Hair follicular keratinocyte (primary cell): ENCODE data around the gene PIP4K2C. TPM values are rescaled to one million over a fixed set of nuclear protein-coding genes. Genes with fewer than 3 reads are reported as not detected.

Experiments
- total RNA-seq: library from RNA; depleted of rRNA; stranded (reverse); fragments of >200 nt; gene quantifications from 2 replicates; pipeline ENCODE4 v1.2.3, GENCODE V29; 2015

Gene PIP4K2C
- total RNA-seq = 57.7 and 73.4 TPM in 2 replicates

GRCh38 chr12:57590864-57591781 lies at the start of gene PIP4K2C:
Gene PIP4K2C, plus strand, starts transcription at chr12:57591192. Its CDS starts 98 bp downstream, at chr12:57591290.

GRCh38 chr12:57546438-57547287 lies 44.3 kb upstream of the PIP4K2C start, which contains the start of gene DCTN2:
Gene DCTN2, minus strand, starts transcription at chr12:57547192. Its CDS starts 129 bp downstream, at chr12:57547063.

GRCh38 chr12:57549909-57550640 lies 40.9 kb upstream of the PIP4K2C start, which contains the start of gene KIF5A:
Gene KIF5A, plus strand, starts transcription at chr12:57550044. Its CDS starts 228 bp downstream, at chr12:57550272.

GRCh38 chr12:57604454-57604991 lies 13.5 kb downstream of the PIP4K2C start, which contains the start of gene DTX3:
Gene DTX3, plus strand, starts transcription at chr12:57604824. Its CDS starts 1,694 bp downstream, at chr12:57606518.

GRCh38 chr12:57611108-57611826 lies 20.3 kb downstream of the PIP4K2C start, which contains the start of gene ARHGEF25:
Gene ARHGEF25, plus strand, starts transcription at chr12:57611435. Its CDS starts 460 bp downstream, at chr12:57611895.

GRCh38 chr12:57632958-57633840 lies 42.2 kb downstream of the PIP4K2C start, which contains the start of gene B4GALNT1:
Gene B4GALNT1, minus strand, starts transcription at chr12:57633201. Its CDS starts 1,069 bp downstream, at chr12:57632132.

Other genes starting within 250 kb of the PIP4K2C start
- 13.9 and 20.1 TPM in 2 replicates for gene R3HDM2, start 160.1 kb upstream of the PIP4K2C start, total RNA-seq
- gene INHBC, start 156.4 kb upstream of the PIP4K2C start, total RNA-seq = not detected in 2 replicates
- 0.70 TPM in 1 of 2 replicates, not detected in the other for gene INHBE, start 135.9 kb upstream of the PIP4K2C start, total RNA-seq
- gene GLI1, start 131.4 kb upstream of the PIP4K2C start, total RNA-seq = 0.57 and 3.4 TPM in 2 replicates
- gene ARHGAP9, start 111.3 kb upstream of the PIP4K2C start, total RNA-seq = not detected in 2 replicates
- gene MARS1, start 103.1 kb upstream of the PIP4K2C start, total RNA-seq = 135 and 151 TPM in 2 replicates
- gene DDIT3, start 70.7 kb upstream of the PIP4K2C start, total RNA-seq = 18.9 and 54.0 TPM in 2 replicates
- 2.7 and 3.3 TPM in 2 replicates for gene MBD6, start 68.4 kb upstream of the PIP4K2C start, total RNA-seq
- 175 and 190 TPM in 2 replicates for gene DCTN2, start 44.0 kb upstream of the PIP4K2C start, total RNA-seq
- gene KIF5A, start 41.1 kb upstream of the PIP4K2C start, total RNA-seq = 0.08 and 0.19 TPM in 2 replicates
- 5.7 and 11.7 TPM in 2 replicates for gene DTX3, start 13.6 kb downstream of the PIP4K2C start, total RNA-seq
- gene ARHGEF25, start 20.2 kb downstream of the PIP4K2C start, total RNA-seq = 0.76 and 2.0 TPM in 2 replicates
- 0.34 and 1.2 TPM in 2 replicates for gene B4GALNT1, start 42.0 kb downstream of the PIP4K2C start, total RNA-seq
- gene OS9, start 102.9 kb downstream of the PIP4K2C start, total RNA-seq = 137 and 149 TPM in 2 replicates
- 0.80 and 0.94 TPM in 2 replicates for gene AGAP2, start 147.6 kb downstream of the PIP4K2C start, total RNA-seq
- gene TSPAN31, start 153.8 kb downstream of the PIP4K2C start, total RNA-seq = 54.4 and 65.6 TPM in 2 replicates
- 102 and 145 TPM in 2 replicates for gene CDK4, start 161.1 kb downstream of the PIP4K2C start, total RNA-seq
- gene MARCHF9, start 163.9 kb downstream of the PIP4K2C start, total RNA-seq = 6.1 and 9.1 TPM in 2 replicates
- 92.0 and 93.4 TPM in 2 replicates for gene CYP27B1, start 175.9 kb downstream of the PIP4K2C start, total RNA-seq
- gene METTL1, start 180.9 kb downstream of the PIP4K2C start, total RNA-seq = 11.6 and 13.9 TPM in 2 replicates
- 4.9 and 5.2 TPM in 2 replicates for gene EEF1AKMT3, start 181.4 kb downstream of the PIP4K2C start, total RNA-seq
- 30.2 and 41.5 TPM in 2 replicates for gene TSFM, start 191.6 kb downstream of the PIP4K2C start, total RNA-seq
- gene AVIL, start 227.5 kb downstream of the PIP4K2C start, total RNA-seq = 0.23 and 0.53 TPM in 2 replicates